HG02840 (cell line): ENCODE measurements around the gene ZIC1.

Source experiments
- ATAC-seq: cut with Tn5 transposase; IDR thresholded peaks from one replicate; pipeline ENCODE4 v1.9.1; 2021; ENCODE audit warnings: mild to moderate bottlenecking, moderate library complexity, moderate number of reproducible peaks; ENCODE audit not compliant: unreplicated experiment, low FRiP score

Gene ZIC1

DNA sequence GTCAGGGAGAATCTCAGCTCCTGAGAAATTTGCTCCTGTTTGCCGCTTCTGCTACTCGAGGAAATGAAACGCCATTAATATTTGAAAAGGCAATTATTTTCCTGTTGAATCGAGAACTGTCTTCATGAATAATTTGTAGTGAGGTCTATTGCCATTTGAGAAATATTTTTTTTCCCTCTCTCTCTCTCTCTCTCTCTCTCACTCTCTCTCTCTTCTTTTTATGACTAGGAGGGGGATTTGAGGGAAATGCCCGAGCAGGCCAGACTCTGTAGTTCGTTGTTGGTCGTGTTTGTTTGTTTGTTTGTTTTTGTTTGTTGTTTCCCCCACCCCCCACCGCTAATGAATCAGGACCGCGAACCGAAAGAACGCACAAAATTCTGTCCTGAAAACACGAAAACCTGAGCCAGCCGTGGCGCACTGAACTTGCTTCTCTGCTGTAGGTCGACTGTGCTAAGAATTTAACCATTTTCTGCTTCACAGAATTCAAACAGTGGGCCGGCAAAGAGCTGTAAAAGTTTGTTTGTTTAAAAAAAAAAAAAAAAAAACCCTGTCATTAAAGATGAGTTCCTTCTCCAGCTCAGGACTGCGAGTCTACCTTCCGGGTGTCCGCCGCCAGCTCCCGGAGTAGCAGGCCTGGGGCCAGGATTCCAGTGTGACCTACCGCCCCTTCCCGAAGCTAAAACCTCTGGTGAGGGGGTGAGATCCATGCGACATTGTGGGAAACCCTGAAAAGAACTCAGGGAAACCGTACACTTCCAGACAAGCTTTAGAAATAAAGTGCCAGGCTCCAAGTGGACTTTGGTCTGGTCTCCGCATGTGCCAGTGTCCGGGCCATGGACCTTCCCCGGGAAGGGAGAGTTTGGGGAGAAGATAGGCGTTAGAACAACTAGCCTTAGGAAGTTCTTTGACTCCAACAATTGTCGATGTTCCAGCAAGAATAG lies 15.0 kb upstream of the ZIC1 start:
- no peak for ATAC-seq

DNA sequence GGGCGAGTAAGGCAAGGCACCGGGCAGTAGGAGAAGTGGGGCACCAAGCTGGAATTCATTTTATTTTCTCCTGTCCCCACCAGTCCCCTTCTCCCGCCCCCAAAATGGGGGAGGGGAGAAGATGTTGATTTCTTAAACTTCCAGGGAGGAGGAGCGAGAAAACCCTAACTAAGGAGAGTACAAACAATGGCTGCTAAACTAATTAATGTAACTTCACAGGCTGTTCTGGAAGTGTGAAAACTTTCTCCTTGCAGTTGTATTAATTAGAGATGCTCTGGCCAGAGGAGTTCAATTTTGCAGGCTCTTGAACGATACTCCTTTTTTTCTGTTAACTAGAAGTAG lies 14.3 kb upstream of the ZIC1 start:
- ATAC-seq = no peak

DNA sequence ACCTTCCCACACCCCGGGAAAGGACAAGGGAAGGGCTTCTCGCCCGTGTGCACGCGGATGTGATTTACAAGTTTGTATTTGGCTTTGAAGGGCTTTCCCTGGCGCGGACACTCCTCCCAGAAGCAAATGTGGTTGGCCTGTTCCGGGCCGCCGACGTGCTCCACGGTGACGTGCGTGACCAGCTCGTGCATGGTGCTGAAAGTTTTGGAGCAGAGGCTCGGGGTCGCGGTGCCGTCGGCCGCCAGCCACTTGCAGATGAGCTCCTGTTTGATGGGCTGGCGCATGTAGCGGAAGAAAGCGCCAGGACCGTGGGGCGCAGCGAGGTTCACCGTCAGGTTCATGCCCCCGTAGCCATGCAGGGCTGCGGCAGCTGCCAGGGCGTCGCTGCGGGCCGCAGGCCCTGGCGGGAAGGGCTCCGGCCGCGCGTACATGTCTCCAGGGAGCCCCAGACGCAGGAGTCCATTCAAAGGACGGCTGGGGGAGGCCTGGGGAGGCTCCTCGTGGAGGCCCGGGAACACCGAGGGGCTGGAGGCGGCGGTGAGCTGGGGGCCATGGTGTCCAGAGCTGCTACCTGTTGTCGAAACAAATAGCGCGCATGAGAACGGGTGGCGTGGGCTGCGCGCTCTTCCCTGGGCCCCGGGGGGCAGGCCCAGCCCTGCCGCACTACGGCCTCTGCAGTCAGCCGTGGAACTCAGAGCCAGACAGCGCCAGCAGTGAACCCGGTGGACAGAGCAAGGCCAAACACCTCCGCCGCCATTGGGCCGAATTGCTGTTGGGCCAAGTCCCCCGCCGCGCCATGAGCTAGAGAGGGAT lies 13.1 kb upstream of the ZIC1 start:
- ATAC-seq = no peak

DNA sequence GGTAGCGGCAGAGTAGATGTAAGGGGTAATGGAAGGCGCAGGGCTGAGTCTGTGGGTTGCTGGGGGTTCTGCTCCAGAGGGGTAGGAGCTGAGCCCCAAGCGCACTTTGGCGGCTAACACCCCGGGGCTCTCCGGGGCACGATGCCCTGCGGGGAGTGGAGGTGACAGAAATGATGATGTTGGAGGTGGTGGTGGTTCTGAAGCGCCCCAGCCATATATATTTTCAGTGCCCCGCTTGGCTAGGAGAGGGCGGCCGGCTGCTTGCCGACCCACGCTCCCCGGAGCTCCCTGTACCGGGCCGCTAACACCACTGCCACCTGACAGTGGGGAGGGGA lies 12.5 kb upstream of the ZIC1 start:
- ATAC-seq = no peak

DNA sequence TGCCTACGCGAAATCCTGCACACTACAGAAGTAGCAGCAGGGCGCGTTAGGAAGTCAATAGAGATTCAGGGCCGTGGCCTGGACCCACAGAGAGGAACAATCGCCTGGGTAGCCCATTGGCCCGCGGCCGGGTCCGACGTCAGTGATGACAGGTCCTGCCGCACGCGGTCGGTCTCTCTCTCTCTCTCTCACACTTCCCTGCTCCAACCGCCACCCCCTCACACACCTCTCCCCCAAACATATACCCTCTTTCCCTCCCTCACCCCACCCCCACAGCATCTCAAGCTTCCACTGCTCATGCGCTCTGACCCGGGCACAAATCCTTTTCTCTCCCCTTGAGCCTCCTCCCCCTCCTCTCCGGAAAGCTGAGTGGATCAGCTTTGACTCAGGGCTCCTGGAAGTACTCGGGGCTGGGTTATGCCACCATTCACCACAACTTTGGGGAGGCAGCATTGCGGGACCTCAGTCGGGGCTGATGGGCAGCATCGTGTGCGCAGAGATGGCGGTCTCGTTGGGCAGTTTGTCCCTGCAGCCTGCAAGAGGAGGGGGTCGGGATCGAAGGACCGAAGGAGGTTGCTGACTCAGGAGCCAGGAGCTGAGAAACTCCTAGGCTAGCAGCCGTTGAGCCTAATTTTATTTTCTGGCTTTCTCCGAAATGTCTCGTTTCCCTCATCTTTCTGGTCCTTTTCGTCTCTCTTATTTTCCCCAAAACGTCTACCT lies 11.8 kb upstream of the ZIC1 start:
- no peak for ATAC-seq

DNA sequence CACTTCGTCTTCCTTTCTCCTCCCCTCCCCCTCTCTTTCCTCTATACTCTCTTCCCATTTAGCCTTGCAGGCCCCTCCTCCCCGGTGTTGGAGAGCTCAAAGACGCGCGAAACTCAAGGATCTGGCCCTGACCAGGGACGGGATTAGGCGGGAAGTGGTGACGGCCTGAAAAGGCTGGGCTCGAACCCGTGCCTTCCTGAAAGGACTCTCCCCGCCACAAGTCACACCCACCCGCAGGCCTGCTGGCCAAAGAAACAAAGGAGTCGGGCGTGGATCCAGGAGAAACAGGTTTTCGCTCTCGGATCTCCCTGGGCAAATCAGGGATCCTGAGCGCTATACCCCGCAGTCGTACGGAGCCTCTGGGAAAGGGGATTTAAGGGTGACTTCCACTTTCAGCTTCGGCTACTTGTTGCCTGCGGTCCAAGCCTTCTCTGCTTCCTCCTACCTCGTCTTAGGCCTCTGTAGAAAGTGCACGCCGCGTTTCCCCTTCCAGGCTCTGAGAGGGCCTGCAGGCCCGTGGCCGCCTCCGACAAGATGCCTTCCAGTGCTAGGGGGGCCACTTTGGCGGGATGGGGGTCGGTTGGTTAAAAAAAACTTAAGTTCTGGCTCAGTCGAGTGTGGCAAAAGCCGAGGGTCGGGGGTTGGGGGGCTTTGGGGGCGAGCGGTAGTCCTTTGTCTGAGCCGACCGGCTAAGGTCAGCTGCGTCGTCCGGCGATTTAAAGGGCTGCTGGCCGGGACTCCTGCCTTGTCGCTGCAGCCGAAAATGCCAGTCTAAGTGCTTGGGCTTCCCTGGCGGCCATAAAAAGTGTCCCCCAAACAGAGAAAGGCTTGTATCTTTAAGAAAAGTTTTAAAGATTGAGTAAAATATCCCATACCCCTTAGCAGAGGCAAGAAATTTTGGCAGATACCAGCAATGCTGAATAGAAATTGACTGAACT lies 11.0 kb upstream of the ZIC1 start:
- ATAC-seq = no peak

DNA sequence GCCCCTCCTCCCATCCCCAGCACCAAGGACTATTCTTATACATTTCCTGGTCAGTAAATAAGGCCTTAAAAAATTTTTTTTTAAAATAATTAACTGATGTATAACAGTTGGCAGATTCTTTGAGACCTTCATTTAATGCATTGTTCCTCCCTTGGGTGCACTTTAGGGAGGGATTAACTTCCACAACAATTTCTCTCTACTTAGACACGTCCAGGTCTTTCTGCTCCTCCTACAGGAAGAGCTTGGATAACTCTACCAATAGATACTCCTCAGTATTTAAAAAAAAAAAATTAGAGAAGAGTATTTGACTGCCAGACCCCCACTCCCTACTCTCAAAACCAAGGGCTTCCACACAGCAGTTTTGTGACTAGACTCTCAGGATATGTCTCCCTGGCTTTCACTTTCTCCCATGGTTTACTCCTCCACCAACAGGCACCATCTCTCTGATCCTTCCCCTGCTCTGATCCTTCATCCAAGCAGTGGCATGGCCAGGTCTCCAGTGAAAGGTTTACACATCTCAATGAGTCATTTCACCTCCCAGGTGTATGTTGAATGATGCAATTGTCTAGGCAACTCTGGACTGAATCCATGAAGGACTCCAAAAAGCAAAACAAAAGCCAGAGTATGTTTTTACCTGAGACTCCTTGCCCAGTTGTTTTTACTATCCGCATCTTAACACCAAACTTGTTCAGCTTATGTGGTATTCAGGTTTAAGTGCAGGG lies 10.2 kb upstream of the ZIC1 start:
- ATAC-seq = no peak

DNA sequence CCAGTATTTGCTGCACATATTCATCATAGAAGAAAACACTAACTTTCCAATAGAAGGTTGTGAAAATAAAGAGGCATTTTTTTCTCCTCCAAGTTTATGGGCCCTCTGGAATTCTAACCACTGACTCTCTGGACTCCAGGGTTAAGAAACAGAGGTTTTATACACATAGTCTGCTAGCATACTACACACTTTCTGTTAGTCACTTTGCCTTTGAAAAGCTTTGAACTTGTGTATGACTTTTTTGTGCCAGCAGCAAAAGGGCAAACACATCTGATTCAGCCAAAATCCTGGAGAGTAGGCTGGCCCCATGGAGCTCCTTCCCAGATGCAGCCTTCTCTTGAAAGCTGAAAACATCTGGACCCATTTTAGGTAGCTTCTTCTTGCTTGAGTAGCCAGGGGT lies 9.1 kb upstream of the ZIC1 start:
- no peak for ATAC-seq

DNA sequence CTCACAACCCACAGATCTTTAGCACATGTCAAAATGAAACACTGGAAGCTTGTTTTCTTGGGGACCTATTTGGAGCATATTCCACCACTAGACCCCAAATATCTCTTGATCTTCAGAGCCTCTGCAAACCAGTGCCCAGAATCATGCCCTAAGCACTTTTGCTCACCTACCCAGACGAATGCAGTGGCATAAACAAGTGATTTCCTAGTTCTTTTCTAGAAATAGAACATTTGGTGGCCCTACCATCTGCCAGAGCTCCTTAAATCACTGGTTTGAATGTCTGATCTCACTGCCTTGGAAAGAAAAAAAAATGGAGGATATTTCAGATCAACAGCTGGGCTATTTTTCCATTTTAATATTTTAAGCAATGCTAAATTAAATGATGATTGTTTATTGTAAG lies 8.2 kb upstream of the ZIC1 start:
- ATAC-seq = no peak

DNA sequence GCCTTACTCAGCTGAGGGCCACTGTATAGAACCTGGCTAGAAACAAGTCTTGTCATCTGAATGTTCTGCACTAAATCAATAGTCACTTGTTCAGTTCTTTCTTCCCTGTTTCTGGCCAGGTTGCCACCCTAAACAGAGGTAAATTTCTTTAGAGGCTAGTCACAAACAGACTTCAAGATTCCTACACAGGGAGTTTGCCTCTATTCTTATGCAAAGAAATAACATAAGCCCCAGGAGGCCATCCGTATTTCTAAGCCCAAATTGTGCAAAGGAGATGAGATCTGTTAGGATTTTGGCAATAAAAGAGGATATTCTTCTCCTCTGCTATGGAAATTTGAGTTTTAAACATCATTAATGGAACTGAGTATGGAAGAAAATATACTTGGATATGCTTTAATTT lies 7.7 kb upstream of the ZIC1 start:
- no peak for ATAC-seq

DNA sequence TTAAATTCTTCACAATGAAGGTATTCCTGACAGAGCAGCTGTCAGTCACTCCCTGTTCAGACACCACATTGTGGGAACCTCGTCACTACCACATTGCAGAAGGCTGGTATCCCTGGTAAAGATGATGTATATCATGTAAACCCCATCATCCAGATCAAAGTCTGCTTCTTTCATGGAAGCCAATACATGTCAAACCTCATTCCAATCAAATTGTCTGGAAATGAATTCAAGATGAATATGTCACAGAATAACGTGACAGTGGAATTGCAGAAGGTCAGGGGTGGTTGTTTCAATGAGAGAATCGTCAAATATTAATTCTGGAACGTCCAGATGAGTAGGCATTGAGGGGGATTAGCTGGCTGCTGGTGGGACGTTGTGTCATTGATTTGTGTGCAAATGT lies 7.0 kb upstream of the ZIC1 start:
- no peak for ATAC-seq

DNA sequence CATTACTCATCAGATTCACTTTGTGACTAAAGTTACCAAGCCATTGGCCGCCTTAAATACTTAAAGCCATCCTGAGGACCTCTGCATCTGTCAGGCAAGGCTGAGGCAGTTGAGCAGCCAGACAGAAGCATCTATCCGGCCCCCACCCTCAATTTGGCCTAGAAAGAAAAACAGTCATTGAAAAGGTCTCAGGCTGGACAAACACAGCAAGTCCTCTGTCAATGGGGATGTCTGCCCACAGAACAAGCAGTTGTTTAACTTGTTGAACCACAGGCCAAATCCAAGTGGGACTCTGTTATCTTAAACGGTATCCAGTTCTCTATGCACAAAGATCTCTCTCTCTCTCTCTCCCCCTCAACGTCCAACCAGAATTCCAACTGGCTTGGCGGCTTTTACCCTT lies 5.7 kb upstream of the ZIC1 start:
- no peak for ATAC-seq

DNA sequence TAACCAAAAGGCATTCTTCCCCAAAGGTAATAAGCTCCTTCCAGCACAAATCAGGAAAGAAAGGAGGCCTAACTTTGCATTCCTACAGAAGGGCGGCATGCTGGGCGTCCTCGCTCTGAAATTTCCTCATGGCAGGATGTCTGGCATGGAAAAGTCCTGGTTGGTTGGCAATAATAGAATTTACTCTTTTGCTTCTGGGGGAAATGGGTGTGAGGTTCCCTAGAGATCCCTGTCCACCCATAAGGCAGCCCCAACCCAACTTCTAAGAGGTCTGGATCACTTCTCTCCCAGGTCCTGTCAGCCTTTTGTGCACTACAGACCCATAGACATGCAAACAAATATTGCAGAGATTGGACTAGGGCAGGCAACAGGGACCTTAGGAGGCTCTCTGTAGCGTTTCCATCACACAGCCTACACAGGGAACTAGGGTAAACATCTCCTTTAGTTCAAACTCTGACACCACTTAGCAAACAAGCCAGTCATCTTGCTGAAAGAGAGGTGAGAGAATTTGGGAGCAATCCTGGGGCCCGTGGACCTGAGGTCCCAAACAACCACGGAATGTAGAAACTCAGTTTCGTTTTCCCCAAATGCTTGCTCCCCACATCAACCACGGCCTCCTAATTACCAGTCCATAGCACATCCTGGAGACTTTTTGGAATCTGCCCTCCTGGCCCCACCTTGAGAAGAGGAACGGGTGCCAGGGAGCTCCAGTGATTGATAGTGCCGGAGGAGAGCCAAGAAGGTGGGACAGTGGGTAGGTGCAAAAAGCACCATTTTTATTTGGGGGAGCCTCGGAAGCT lies 5.0 kb upstream of the ZIC1 start:
- no peak for ATAC-seq

DNA sequence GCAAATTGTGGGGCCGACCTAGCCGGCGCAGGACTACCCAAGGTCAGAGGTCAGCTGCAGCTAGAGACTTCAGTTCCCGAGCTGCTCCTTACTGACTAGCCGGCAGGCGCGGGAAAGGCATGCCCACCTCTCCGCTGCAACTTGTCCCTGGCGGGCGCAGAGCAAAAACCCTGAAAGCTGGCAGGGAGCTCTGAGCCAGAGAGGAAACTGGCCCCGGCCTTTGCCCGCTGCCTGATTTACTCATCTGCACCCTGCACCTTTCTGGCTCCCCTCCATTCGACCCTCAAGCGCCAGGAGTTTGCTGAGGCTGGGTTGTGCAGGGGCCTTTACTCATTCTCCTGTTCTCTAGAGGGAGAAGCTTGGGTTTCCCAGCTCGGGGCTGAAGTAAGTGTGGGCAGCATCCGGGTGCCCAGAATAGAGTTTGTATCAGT lies 4.3 kb upstream of the ZIC1 start:
- no peak for ATAC-seq

DNA sequence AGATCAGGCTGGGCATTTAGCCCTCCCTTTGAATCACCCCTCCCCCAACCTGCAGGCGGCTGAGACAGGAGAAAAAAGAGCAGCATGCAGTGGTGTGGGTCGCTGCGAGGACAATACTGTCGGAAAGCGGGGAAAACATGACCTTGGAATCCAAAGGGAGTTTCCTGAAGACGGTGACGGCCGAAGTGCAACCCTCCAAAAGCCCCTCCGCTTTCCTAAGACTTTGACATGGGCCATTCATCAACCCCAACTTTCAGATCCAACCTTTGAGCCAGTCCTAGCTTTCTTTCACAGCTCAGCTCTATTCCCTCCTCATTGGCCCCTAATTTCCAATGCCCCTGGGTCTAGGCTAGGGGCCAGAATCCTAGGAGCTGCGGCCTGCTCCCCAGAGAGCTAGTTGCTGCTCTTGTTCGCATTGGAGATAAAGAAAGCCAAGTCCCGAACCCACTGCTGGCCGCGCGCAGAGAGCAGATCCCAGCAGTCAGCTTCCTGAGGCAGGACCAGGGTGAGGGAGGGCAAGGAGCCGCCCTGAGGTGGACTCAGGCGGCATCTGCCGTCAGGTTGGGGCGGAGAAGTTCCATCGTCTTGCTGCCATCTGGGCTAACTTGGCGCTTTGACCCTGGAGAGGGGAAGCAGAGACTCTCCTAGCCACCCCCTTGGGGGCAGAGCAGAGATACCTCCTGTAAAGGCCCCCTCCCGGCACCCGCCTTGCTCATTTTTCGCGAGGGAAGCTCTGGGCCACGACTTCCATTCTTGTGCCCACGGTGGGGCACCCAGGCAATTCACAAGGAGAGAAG lies 3.7 kb upstream of the ZIC1 start:
- ATAC-seq = no peak

DNA sequence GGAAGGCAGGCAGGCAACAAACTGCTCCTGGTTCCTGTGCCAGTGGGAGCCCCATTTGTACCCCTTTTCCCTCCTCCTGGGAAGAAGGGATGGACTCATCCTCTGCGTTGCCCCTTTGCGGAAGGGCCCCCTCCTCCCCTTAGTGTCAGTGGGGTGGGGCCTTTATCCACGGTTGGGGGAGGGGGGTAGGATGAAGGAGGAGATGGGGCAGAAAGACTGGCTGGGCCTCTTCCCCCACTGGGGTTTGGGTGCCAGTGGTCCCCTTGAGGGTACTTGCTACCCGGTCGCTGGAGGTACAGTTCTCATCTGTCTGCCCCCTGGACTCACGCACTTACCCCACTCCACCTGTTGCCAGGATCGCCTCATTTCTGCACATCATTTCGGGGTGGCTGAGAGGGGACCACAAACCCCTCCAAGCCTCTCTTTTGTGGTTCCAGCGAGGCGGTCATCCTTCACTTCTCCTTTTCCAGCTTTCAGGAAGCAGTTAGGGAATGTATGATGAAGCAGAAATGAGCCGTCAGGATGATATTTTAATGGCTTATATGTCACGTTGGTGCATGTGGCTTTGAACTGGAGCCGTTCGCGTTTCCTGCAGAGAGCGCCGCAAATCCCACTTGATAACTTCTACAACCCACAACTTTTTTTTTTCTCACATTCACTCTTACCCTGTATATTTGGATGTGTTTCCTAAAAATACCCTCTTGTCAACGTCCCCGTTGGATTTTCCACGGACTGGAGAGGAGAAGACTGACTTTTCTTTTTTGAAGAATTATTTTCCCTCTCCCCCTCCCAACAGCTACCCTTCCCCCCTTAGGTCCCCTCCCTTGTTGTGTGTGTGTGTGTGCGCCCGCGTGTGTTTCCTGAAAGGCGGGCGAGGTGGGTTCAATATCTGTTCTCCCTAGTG lies 2.9 kb upstream of the ZIC1 start, which contains the start of gene ZIC4:
TSS of gene ZIC4 (minus strand) at position 516 of the 904 bp plus-strand sequence. CDS start 3,746 bp downstream, outside the sequence.
- no peak for ATAC-seq

DNA sequence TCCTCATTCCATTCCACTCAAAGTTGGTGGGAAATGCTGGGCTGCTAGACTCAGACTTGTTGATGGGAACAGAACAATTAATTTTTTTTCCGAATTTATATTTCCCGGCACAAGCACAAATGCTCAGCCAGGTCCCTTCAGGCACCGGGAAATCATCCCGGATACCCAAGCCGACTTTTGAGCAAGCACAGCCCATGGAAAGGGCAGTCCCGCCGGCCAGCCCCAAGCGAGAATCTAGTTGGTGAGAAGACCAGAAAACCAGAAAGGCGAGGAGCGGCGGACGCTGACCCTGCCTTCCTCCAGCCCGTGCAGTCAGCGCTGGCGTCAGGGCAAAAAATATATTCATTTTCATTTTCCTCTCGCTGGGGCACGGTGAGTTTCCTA lies 2.1 kb upstream of the ZIC1 start:
- no peak for ATAC-seq
